Gastrocnemius medialis (tissue), 4 donors: ENCODE results near the gene POLD2.

Experiments used
- CTCF ChIP-seq, 5 experiments: fragments of 450-650 bp in 3 of 5; fragments of 200-600 bp in 2 of 5; sonication (generic) in 2 of 5; IDR thresholded peaks in 4 of 5; conservative IDR thresholded peaks in 1 of 5; 1 replicate in 4 of 5; 2 replicates in 1 of 5; pipeline ENCODE4 v1.5.1; 2016 to 2019; ENCODE audit warnings: antibody characterized with exemption in 5 of 5, mild to moderate bottlenecking in 3 of 5, moderate library complexity in 3 of 5
- POLR2A ChIP-seq, 2 donors: fragments of 450-650 bp; IDR thresholded peaks; one replicate each; pipeline ENCODE4 v1.6.1; 2017; ENCODE audit warnings: antibody characterized with exemption in 2 of 2, mild to moderate bottlenecking in 2 of 2, moderate library complexity in 2 of 2

DNA sequence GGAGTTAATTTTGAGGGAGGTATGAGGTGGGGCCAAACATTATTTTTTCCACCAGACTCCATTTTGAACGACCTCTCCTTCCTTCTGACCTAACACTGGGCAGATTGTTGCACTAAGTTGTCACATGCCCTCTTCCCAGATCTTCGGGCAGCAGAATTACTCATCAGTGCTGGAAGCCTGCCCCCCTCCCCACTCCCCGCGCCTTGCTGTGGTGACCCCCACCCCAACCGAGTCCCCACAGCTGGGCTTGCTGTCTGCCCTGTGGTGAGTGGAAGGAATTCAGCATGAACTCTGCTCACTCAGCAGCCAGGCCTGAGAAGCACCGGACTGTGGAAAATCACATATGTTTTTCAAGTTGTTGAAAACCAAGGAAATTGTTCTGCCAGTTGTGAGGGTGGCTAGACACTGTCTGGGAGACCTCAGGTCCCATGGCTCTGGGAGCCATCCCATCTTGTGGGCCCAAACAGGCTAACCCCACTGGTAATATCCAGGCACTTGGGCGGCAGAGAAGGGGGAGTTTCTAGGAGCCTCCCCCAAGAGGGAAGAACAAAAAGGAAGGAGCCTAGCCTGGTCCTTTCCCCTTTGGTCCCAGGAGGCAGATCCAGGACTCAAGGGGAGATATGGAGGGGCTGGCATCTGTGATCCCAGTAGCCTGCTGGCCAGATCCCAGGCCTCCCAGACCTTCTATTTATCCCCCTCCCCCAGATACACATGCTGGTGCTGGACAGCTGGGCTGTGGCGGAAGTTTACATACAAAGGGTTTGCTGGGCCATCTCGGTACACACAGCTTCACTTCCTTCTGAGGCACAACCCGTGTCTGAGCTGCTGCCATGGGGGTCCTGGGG is 22.7 kb downstream of the POLD2 start:
- TF ChIP-seq POLR2A (IDR thresholded peaks at IDR 0.05) (no peak), CTCF (IDR thresholded peaks at IDR 0.05 in 4 of 5, conservative IDR thresholded peaks at IDR 0.05 in 1 of 5) (no peak)
